A673 (cell line): ENCODE results near the gene SCAI.

Source experiments
- EZH2 ChIP-seq: fragments of 200-600 bp; sonication (generic); IDR thresholded peaks from 2 replicates; pipeline ENCODE4 v1.6.1; 2017; ENCODE audit warnings: borderline replicate concordance, low read depth, mild to moderate bottlenecking, mixed read lengths, antibody characterized with exemption, low read length; ENCODE audit not compliant: poor library complexity, severe bottlenecking
- TF ChIP-seq, protein P1 (sequence below): fragments of 300-800, 200-600 bp; sonication (generic); conservative IDR thresholded peaks from 2 replicates; pipeline ENCODE4 v1.5.1; 2017; ENCODE audit warnings: low read depth, mild to moderate bottlenecking, antibody characterized with exemption, low read length, moderate library complexity, mixed read lengths

GRCh38 chr9:124972241-124972770 is 171.0 kb downstream of the SCAI start:
- TF ChIP-seq, protein P1, sequence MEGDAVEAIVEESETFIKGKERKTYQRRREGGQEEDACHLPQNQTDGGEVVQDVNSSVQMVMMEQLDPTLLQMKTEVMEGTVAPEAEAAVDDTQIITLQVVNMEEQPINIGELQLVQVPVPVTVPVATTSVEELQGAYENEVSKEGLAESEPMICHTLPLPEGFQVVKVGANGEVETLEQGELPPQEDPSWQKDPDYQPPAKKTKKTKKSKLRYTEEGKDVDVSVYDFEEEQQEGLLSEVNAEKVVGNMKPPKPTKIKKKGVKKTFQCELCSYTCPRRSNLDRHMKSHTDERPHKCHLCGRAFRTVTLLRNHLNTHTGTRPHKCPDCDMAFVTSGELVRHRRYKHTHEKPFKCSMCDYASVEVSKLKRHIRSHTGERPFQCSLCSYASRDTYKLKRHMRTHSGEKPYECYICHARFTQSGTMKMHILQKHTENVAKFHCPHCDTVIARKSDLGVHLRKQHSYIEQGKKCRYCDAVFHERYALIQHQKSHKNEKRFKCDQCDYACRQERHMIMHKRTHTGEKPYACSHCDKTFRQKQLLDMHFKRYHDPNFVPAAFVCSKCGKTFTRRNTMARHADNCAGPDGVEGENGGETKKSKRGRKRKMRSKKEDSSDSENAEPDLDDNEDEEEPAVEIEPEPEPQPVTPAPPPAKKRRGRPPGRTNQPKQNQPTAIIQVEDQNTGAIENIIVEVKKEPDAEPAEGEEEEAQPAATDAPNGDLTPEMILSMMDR = no peak
- TF ChIP-seq EZH2 = no peak
